H1 (cell line): ENCODE data around the gene ALDH3B1. TPM values are rescaled to one million over a fixed set of nuclear protein-coding genes. Genes with fewer than 3 reads are reported as not detected.
A peak's percentile ranks its signal among the peaks of the same experiment; 100 is the strongest.

Experiments
- CTCF ChIA-PET: fragments of 300-600 bp; sonication (Branson Sonifier 250); formaldehyde crosslinking; loops from one replicate; lab custom pipeline; 2021; ENCODE audit not compliant: partially characterized antibody; lab: Charles Lee
- POLR2A ChIA-PET: fragments of 300-600 bp; sonication (Branson Sonifier 250); formaldehyde crosslinking; loops from one replicate; lab custom pipeline; 2021; ENCODE audit warnings: inconsistent platforms; ENCODE audit not compliant: partially characterized antibody; lab: Charles Lee
- DNase-seq, 2 experiments: peaks; one replicate each; pipeline versions ENCODE4 v3.0.0 to v3.0.0-alpha.2; 2010 to 2022; ENCODE audit warnings: low spot score in 2 of 2, low read depth in 1 of 2, mixed read lengths in 1 of 2
- FAIRE-seq: peaks from 2 replicates; lab custom pipeline; 2011; peaks lifted over from hg19 to GRCh38; lab: Jason Lieb, UNC
- H2AFZ ChIP-seq: 2 replicates; pipeline ENCODE4 v1.8.1; 2012; ENCODE audit warnings: low read length, inconsistent platforms
- H2AK5ac ChIP-seq: 2 replicates; pipeline ENCODE4 v1.6.1; 2013; ENCODE audit warnings: low read depth, low read length
- H2BK120ac ChIP-seq: replicated peaks from 2 replicates; pipeline ENCODE3; 2013; ENCODE audit warnings: low read depth, low read length, inconsistent platforms
- H2BK12ac ChIP-seq: 2 replicates; pipeline ENCODE4 v1.6.1; 2013; ENCODE audit warnings: low read depth, low read length
- H2BK15ac ChIP-seq: 2 replicates; pipeline ENCODE4 v1.6.1; 2013; ENCODE audit warnings: low read length
- H2BK20ac ChIP-seq: 2 replicates; pipeline ENCODE4 v1.6.1; 2013; ENCODE audit warnings: low read length
- H2BK5ac ChIP-seq: 2 replicates; pipeline ENCODE4 v1.6.1; 2013; ENCODE audit warnings: low read depth, low read length
- H3K14ac ChIP-seq: 2 replicates; pipeline ENCODE4 v1.6.1; 2013; ENCODE audit warnings: inconsistent platforms; ENCODE audit not compliant: insufficient read length
- H3K18ac ChIP-seq: 2 replicates; pipeline ENCODE4 v1.6.1; 2013; ENCODE audit warnings: low read length; ENCODE audit errors: extremely low read depth
- H3K23ac ChIP-seq: 2 replicates; pipeline ENCODE4 v1.6.1; 2013; ENCODE audit warnings: inconsistent platforms; ENCODE audit not compliant: insufficient read length
- H3K23me2 ChIP-seq: 2 replicates; pipeline ENCODE4 v1.6.1; 2013; ENCODE audit warnings: low read depth, low read length
- H3K27ac ChIP-seq: 2 replicates; pipeline ENCODE4 v1.6.1; 2011; ENCODE audit warnings: low read depth, low read length, inconsistent platforms
- H3K27me3 ChIP-seq, 4 experiments: replicated peaks in 1 of 4; 1 replicate in 1 of 4; 2 replicates in 3 of 4; pipeline versions ENCODE4 v1.6.1 to v1.8.1; 2011 to 2013; ENCODE audit warnings: low read length in 3 of 4, mild to moderate bottlenecking in 3 of 4, inconsistent platforms in 2 of 4, mixed read lengths in 2 of 4, moderate library complexity in 1 of 4; ENCODE audit not compliant: control insufficient read depth in 3 of 4, insufficient read depth in 3 of 4; ENCODE audit errors: extremely low read depth in 1 of 4
- H3K36me3 ChIP-seq, 4 experiments: 2 replicates each; pipeline versions ENCODE4 v1.6.1 to v1.8.1; 2011 to 2013; ENCODE audit warnings: mild to moderate bottlenecking in 4 of 4, low read length in 3 of 4, moderate library complexity in 2 of 4, control low read depth in 1 of 4, inconsistent platforms in 1 of 4; ENCODE audit not compliant: insufficient read depth in 4 of 4, control insufficient read depth in 2 of 4
- H3K4ac ChIP-seq: replicated peaks from 2 replicates; pipeline ENCODE3; 2013; ENCODE audit warnings: low read length, low read depth, mixed read lengths, inconsistent platforms; ENCODE audit not compliant: insufficient read length
- H3K4me1 ChIP-seq, 4 experiments: replicated peaks in 1 of 4; 1 replicate in 1 of 4; 2 replicates in 3 of 4; pipeline versions ENCODE4 v1.6.1 to v1.8.1; 2011 to 2013; ENCODE audit warnings: low read length in 3 of 4, inconsistent platforms in 2 of 4, mixed read lengths in 1 of 4; ENCODE audit not compliant: insufficient read depth in 4 of 4, control insufficient read depth in 3 of 4
- H3K4me2 ChIP-seq, 2 experiments: 2 replicates each; pipeline versions ENCODE4 v1.6.1 to v1.8.1; 2011 to 2013; ENCODE audit warnings: low read depth in 2 of 2, low read length in 2 of 2, control low read depth in 1 of 2, inconsistent platforms in 1 of 2, mild to moderate bottlenecking in 1 of 2; ENCODE audit not compliant: insufficient read depth in 1 of 2
- H3K4me3 ChIP-seq, 4 experiments: fragments of 200-600, 300-600 bp in 1 of 4; sonication (generic), shearing (Covaris generic), sonication (Bioruptor Twin) in 1 of 4; 2 replicates each; pipeline versions ENCODE4 v1.5.1 to v1.8.1; 2011 to 2016; ENCODE audit warnings: low read length in 4 of 4, low read depth in 3 of 4, control low read depth in 2 of 4, inconsistent platforms in 2 of 4, mild to moderate bottlenecking in 2 of 4, mixed read lengths in 1 of 4, moderate library complexity in 1 of 4; ENCODE audit not compliant: insufficient read depth in 2 of 4; ENCODE audit errors: extremely low read depth in 1 of 4
- H3K56ac ChIP-seq: replicated peaks from 2 replicates; pipeline ENCODE3; 2013; ENCODE audit warnings: low read depth, mild to moderate bottlenecking, mixed read lengths, low read length, inconsistent platforms; ENCODE audit not compliant: insufficient read length
- H3K79me1 ChIP-seq: 2 replicates; pipeline ENCODE4 v1.6.1; 2013; ENCODE audit warnings: low read depth, low read length, control low read depth
- H3K79me2 ChIP-seq, 2 experiments: 2 replicates each; pipeline versions ENCODE4 v1.6.1 to v1.8.1; 2012 to 2013; ENCODE audit warnings: low read length in 2 of 2, mild to moderate bottlenecking in 2 of 2, inconsistent platforms in 1 of 2; ENCODE audit not compliant: insufficient read depth in 2 of 2, control insufficient read depth in 1 of 2
- H3K9ac ChIP-seq, 4 experiments: replicated peaks in 1 of 4; 1 replicate in 1 of 4; 2 replicates in 3 of 4; pipeline versions ENCODE4 v1.6.1 to v1.8.1; 2011 to 2013; ENCODE audit warnings: low read depth in 3 of 4, low read length in 3 of 4, control low read depth in 2 of 4, mild to moderate bottlenecking in 2 of 4, moderate library complexity in 2 of 4, inconsistent platforms in 1 of 4; ENCODE audit errors: extremely low read depth in 1 of 4
- H3K9me3 ChIP-seq, 2 experiments: 2 replicates each; pipeline versions ENCODE4 v1.6.1 to v1.8.1; 2012 to 2013; ENCODE audit warnings: mild to moderate bottlenecking in 2 of 2, moderate library complexity in 2 of 2, control low read depth in 1 of 2, inconsistent platforms in 1 of 2, low read depth in 1 of 2, low read length in 1 of 2, mixed read lengths in 1 of 2; ENCODE audit not compliant: insufficient read depth in 2 of 2
- H4K20me1 ChIP-seq, 2 experiments: replicated peaks in 1 of 2; 2 replicates each; pipeline versions ENCODE3 to v1.8.1; 2011 to 2013; ENCODE audit warnings: inconsistent platforms in 2 of 2, low read length in 2 of 2, mild to moderate bottlenecking in 1 of 2; ENCODE audit not compliant: insufficient read depth in 2 of 2, control insufficient read depth in 1 of 2
- H4K5ac ChIP-seq: 2 replicates; pipeline ENCODE4 v1.6.1; 2013; ENCODE audit warnings: low read length, low read depth, mixed read lengths, inconsistent platforms; ENCODE audit not compliant: insufficient read length
- H4K8ac ChIP-seq: 2 replicates; pipeline ENCODE4 v1.8.0; 2013; ENCODE audit warnings: mild to moderate bottlenecking, moderate library complexity, low read length, inconsistent platforms; ENCODE audit not compliant: insufficient read depth; ENCODE audit errors: extremely low read depth
- H4K91ac ChIP-seq: replicated peaks from 2 replicates; pipeline ENCODE3; 2013; ENCODE audit warnings: low read length, mixed read lengths, inconsistent platforms; ENCODE audit not compliant: insufficient read length
- MAX ChIP-seq: IDR thresholded peaks from 2 replicates; pipeline ENCODE4 v1.6.1; 2012; ENCODE audit warnings: inconsistent platforms
- POU5F1 ChIP-seq: IDR thresholded peaks from 2 replicates; pipeline ENCODE4 v1.6.1; 2011; ENCODE audit warnings: low read depth, mild to moderate bottlenecking, low read length, moderate library complexity
- RBBP5 ChIP-seq: IDR thresholded peaks from 2 replicates; pipeline ENCODE4 v1.7.1; 2012; ENCODE audit warnings: low read depth, mild to moderate bottlenecking, inconsistent platforms, low read length, moderate library complexity, borderline replicate concordance
- TAF7 ChIP-seq: optimal IDR thresholded peaks from 2 replicates; pipeline ENCODE3; 2011; ENCODE audit warnings: low read depth, mild to moderate bottlenecking, inconsistent platforms, low read length, moderate library complexity, borderline replicate concordance
- TCF12 ChIP-seq: IDR thresholded peaks from 2 replicates; pipeline ENCODE4 v1.6.1; 2011; ENCODE audit warnings: low read depth, mild to moderate bottlenecking, low read length
- WGBS, 2 experiments: shearing (Covaris generic) in 1 of 2; methylation state at CpG; one replicate each; pipeline versions ENCODE4 v1.1.6 to v1.1.7; 2013 to 2015; ENCODE audit warnings: low lambda C conversion rate in 2 of 2, mixed read lengths in 2 of 2, inconsistent platforms in 1 of 2, low coverage in 1 of 2, missing lambda C conversion rate in 1 of 2; ENCODE audit not compliant: insufficient replicate concordance in 2 of 2, insufficient coverage in 1 of 2, insufficient read length in 1 of 2; ENCODE audit errors: extremely low coverage in 1 of 2, missing lambda C conversion rate in 1 of 2; 5-methylcytosine and 5-hydroxymethylcytosine counted together
- polyA plus RNA-seq, 7 experiments: library from polyadenylated mRNA; depleted of rRNA in 3 of 7; stranded (reverse) in 5 of 7; unstranded in 2 of 7; fragments of >200 nt in 5 of 7; fragments of 200-250 nt in 2 of 7; gene quantifications; 1 replicate in 5 of 7; 2 replicates in 1 of 7; 4 replicates in 1 of 7; pipeline versions ENCODE4 v1.2.1 to v1.2.3, GENCODE V29; 2011 to 2013; ENCODE audit warnings: missing spikeins in 2 of 7, mixed read lengths in 2 of 7
- total RNA-seq: library from RNA; stranded (reverse); fragmentation: NEBNext Ultra II Directional; extraction: Animal tissue kit (Norgen Biotek cat#: 25700); gene quantifications from 2 replicates; pipeline ENCODE4 v1.2.1, GENCODE V29; 2021

The ALDH3B1 gene
- total and polyA plus RNA-seq, 2 of the 8 experiments (the other 6 are each of a cell fraction or from before 2014, with no cell fraction given) = 0.32 to 0.47 TPM

GRCh38 chr11:68028802-68029545 lies 18.8 kb downstream of the ALDH3B1 start:
- Histone ChIP-seq H3K27ac (no peak overlapping the region), H3K4me2 (peak overlapping the region; percentile 70 to 76), H4K20me1 (peaks cover 0 to 5% of the 10 kb centered on the region in 2 experiments), H3K4ac (no peak overlapping the region), H3K79me2 (peaks cover 0 to 22% of the 10 kb centered on the region in 2 experiments; a peak in 2 of 4 replicates), H3K27me3 (no peaks in the 10 kb centered on the region), H3K79me1 (peaks cover 11% of the 10 kb centered on the region), H3K23me2 (peaks cover 3% of the 10 kb centered on the region; the same call in 1 of the 2 replicates), H3K56ac (no peak overlapping the region), H2BK12ac (no peak overlapping the region), H3K36me3 (peaks cover 2 to 13% (median 11%) of the 10 kb centered on the region in 4 experiments; a peak in 7 of 8 replicates), H3K9me3 (no peaks in the 10 kb centered on the region), H4K5ac (no peak overlapping the region), H4K8ac (peak overlapping the region; percentile 31; the same call in 1 of the 2 replicates), H2BK20ac (0 out of 2 replicates have a peak overlapping the region, but pooled peaks have one; percentile 67), H3K4me3 (peak overlapping the region in 2 of 4 experiments; percentile 5 to 82; a peak in 2 of 8 replicates), H2BK5ac (0 out of 2 replicates have a peak overlapping the region, but pooled peaks have one; percentile 71), H3K4me1 (peaks cover 0 to 8% (median 6%) of the 10 kb centered on the region in 4 experiments; a peak in 5 of 7 replicates), H4K91ac (no peak overlapping the region), H2AFZ (no peak overlapping the region), H2AK5ac (0 out of 2 replicates have a peak overlapping the region, but pooled peaks have one; percentile 54), H3K18ac (no peak overlapping the region), H2BK15ac (peak overlapping the region; percentile 81; the same call in 1 of the 2 replicates), H3K14ac (no peak overlapping the region), H2BK120ac (no peak overlapping the region), H3K9ac (peak overlapping the region in 1 of 4 experiments; percentile 48; a peak in 2 of 7 replicates), H3K23ac (no peak overlapping the region)
- ChIA-PET CTCF (interaction anchor here (0.6 to 1.1 kb wide), 2 partner anchors 9 to 130 kb away, joined by 3 read pairs; no protein-coding TSS in a partner anchor), POLR2A (interaction anchor here (0.6 to 16.6 kb wide), 5 partner anchors 9 to 184 kb away, joined by 3 to 183 read pairs (median 4); partner anchors contain the start of gene TCIRG1)
- FAIRE-seq (no peak), DNase-seq (no peak)
- 93% methylated on average over 12 of the region's 12 CpGs; no CpG with 5 or more reads in 1 of the 2 experiments for WGBS, 2 experiments
- TF ChIP-seq TAF7 = no peak
- TF ChIP-seq MAX = no peak
- TF ChIP-seq RBBP5 = no peak
- TF ChIP-seq TCF12 = no peak
- no peak for TF ChIP-seq POU5F1
